ENCODE results near the gene TXN2.
"Not testable (repeated sequence)": the region's sequence is repeated elsewhere in the genome, so short reads cannot be mapped to it uniquely, and the experiment has no call there.

TXN2 gene

GRCh38 chr22:36432592-36433317 lies 48.7 kb downstream of the TXN2 start:
- TF ChIP-seq EZH2 (IDR thresholded peaks at IDR 0.05; ENCODE audit: borderline replicate concordance, low read depth, low read length, severe bottlenecking) = no peak
- TF ChIP-seq CTCF (IDR thresholded peaks at IDR 0.05; ENCODE audit: borderline replicate concordance, extremely low read depth, low read length, poor library complexity, severe bottlenecking) = no peak
- no peak overlapping the region for H3K4me2 ChIP-seq (ENCODE audit: insufficient read depth, low read length)

GRCh38 chr22:36431977-36432376 lies 49.5 kb downstream of the TXN2 start:
- Histone ChIP-seq H2AFZ (ENCODE audit: low read depth, low read length) (no peak overlapping the region), H3K27ac (ENCODE audit: low read length) (no peak overlapping the region), H3K4me2 (ENCODE audit: insufficient read depth, low read length) (no peak overlapping the region), H3K79me2 (ENCODE audit: insufficient read depth, low read length) (no peaks in the 10 kb centered on the region), H3K4me3 (ENCODE audit: low read depth in 1 of 2, low read length in 2 of 2) (no peak overlapping the region), H3K9me3 (ENCODE audit: insufficient read depth, low read length, severe bottlenecking) (no peaks in the 10 kb centered on the region), H3K9ac (ENCODE audit: low read depth, low read length) (no peak overlapping the region), H3K27me3 (ENCODE audit: insufficient read depth, low read length, poor library complexity) (no peaks in the 10 kb centered on the region), H3K36me3 (ENCODE audit: insufficient read depth, low read length) (no peaks in the 10 kb centered on the region), H4K20me1 (ENCODE audit: insufficient read depth, low read length) (no peaks in the 10 kb centered on the region), H3K4me1 (ENCODE audit: insufficient read depth, low read length) (peaks cover 15% of the 10 kb centered on the region)
- TF ChIP-seq CTCF (IDR thresholded peaks at IDR 0.05; ENCODE audit: borderline replicate concordance, extremely low read depth, low read length, poor library complexity, severe bottlenecking) = no peak
- no peak for TF ChIP-seq EZH2 (IDR thresholded peaks at IDR 0.05; ENCODE audit: borderline replicate concordance, low read depth, low read length, severe bottlenecking)
- ATAC-seq (ENCODE audit: insufficient read depth, low read depth) (no peak), DNase-seq (no peak)

More at GRCh38 chr22:36432592-36433317, 48.7 kb downstream of the TXN2 start:
- Histone ChIP-seq H3K27me3 (ENCODE audit: insufficient read depth, low read length, poor library complexity) (no peaks in the 10 kb centered on the region), H2AFZ (ENCODE audit: low read depth, low read length) (no peak overlapping the region), H3K9ac (ENCODE audit: low read depth, low read length) (no peak overlapping the region), H3K36me3 (ENCODE audit: insufficient read depth, low read length) (no peaks in the 10 kb centered on the region), H3K9me3 (ENCODE audit: insufficient read depth, low read length, severe bottlenecking) (no peaks in the 10 kb centered on the region), H3K4me3 (ENCODE audit: low read depth in 1 of 2, low read length in 2 of 2) (no peak overlapping the region), H3K4me1 (ENCODE audit: insufficient read depth, low read length) (peaks cover 15% of the 10 kb centered on the region), H3K79me2 (ENCODE audit: insufficient read depth, low read length) (no peaks in the 10 kb centered on the region), H4K20me1 (ENCODE audit: insufficient read depth, low read length) (no peaks in the 10 kb centered on the region), H3K27ac (ENCODE audit: low read length) (no peak overlapping the region)
- ATAC-seq (ENCODE audit: insufficient read depth, low read depth) (no peak), DNase-seq (no peak)

- Histone ChIP-seq H3K36me3 (ENCODE audit: insufficient read depth, low read length) (no peaks in the 10 kb centered on the region), H4K20me1 (ENCODE audit: insufficient read depth, low read length) (no peaks in the 10 kb centered on the region), H3K4me2 (ENCODE audit: insufficient read depth, low read length) (no peak overlapping the region), H3K79me2 (ENCODE audit: insufficient read depth, low read length) (no peaks in the 10 kb centered on the region), H2AFZ (ENCODE audit: low read depth, low read length) (no peak overlapping the region), H3K9ac (ENCODE audit: low read depth, low read length) (no peak overlapping the region), H3K27ac (ENCODE audit: low read length) (no peak overlapping the region), H3K4me1 (ENCODE audit: insufficient read depth, low read length) (peaks cover 6% of the 10 kb centered on the region), H3K9me3 (ENCODE audit: insufficient read depth, low read length, severe bottlenecking) (no peaks in the 10 kb centered on the region), H3K27me3 (ENCODE audit: insufficient read depth, low read length, poor library complexity) (no peaks in the 10 kb centered on the region), H3K4me3 (ENCODE audit: low read depth in 1 of 2, low read length in 2 of 2) (no peak overlapping the region)
- ATAC-seq (ENCODE audit: insufficient read depth, low read depth) (no peak), DNase-seq (no peak)
- TF ChIP-seq EZH2 (IDR thresholded peaks at IDR 0.05; ENCODE audit: borderline replicate concordance, low read depth, low read length, severe bottlenecking) (no peak), CTCF (IDR thresholded peaks at IDR 0.05; ENCODE audit: borderline replicate concordance, extremely low read depth, low read length, poor library complexity, severe bottlenecking) (no peak)
Observed at GRCh38 chr22:36430863-36431262, 50.6 kb downstream of the TXN2 start.

- not testable (repeated sequence) for H3K4me1 ChIP-seq (ENCODE audit: insufficient read depth, low read length); H3K4me2 ChIP-seq (ENCODE audit: insufficient read depth, low read length); H4K20me1 ChIP-seq (ENCODE audit: insufficient read depth, low read length); H3K9me3 ChIP-seq (ENCODE audit: insufficient read depth, low read length, severe bottlenecking); H2AFZ ChIP-seq (ENCODE audit: low read depth, low read length); H3K9ac ChIP-seq (ENCODE audit: low read depth, low read length); H3K36me3 ChIP-seq (ENCODE audit: insufficient read depth, low read length); H3K79me2 ChIP-seq (ENCODE audit: insufficient read depth, low read length); DNase-seq; ATAC-seq (ENCODE audit: insufficient read depth, low read depth); H3K27ac ChIP-seq (ENCODE audit: low read length); H3K27me3 ChIP-seq (ENCODE audit: insufficient read depth, low read length, poor library complexity); H3K4me3 ChIP-seq (ENCODE audit: low read depth in 1 of 2, low read length in 2 of 2)
Observed at GRCh38 chr22:36427952-36428351, 53.5 kb downstream of the TXN2 start.
